Stimulated activated CD8-positive, alpha-beta memory T cell treated with anti-CD3 and anti-CD28 coated beads, Interleukin-4, amount 100 ng/mL, for 48 hours (primary cell): ENCODE data around the gene SLC25A48.

Experiments used
- DNase-seq: peaks from one replicate; pipeline ENCODE4 v3.0.0-alpha.2; 2020

Gene SLC25A48

GRCh38 chr5:135861641-135862040, 27.2 kb downstream of the SLC25A48 start:
- DNase-seq: no peak

GRCh38 chr5:135862086-135862485, 27.6 kb downstream of the SLC25A48 start:
- no peak for DNase-seq

GRCh38 chr5:135862744-135863143, 28.3 kb downstream of the SLC25A48 start:
- DNase-seq: no peak

GRCh38 chr5:135864503-135865435, 30.3 kb downstream of the SLC25A48 start:
- no peak for DNase-seq

GRCh38 chr5:135866016-135866415, 31.6 kb downstream of the SLC25A48 start:
- no peak for DNase-seq

- no peak for DNase-seq
These were observed 33.1 kb downstream of the SLC25A48 start for GRCh38 chr5:135867599-135867998.

GRCh38 chr5:135868681-135869080, 34.2 kb downstream of the SLC25A48 start:
- DNase-seq: no peak

- DNase-seq: no peak
These were observed 34.8 kb downstream of the SLC25A48 start for GRCh38 chr5:135869276-135869675.

- no peak for DNase-seq
These were observed 35.5 kb downstream of the SLC25A48 start for GRCh38 chr5:135869935-135870334.

GRCh38 chr5:135871268-135871915, 36.9 kb downstream of the SLC25A48 start:
- DNase-seq: no peak

GRCh38 chr5:135873831-135874230, 39.4 kb downstream of the SLC25A48 start:
- DNase-seq: no peak

GRCh38 chr5:135874461-135874860, 40.0 kb downstream of the SLC25A48 start:
- no peak for DNase-seq

- no peak for DNase-seq
These were observed 41.1 kb downstream of the SLC25A48 start for GRCh38 chr5:135875567-135875966.

GRCh38 chr5:135876146-135876545, 41.7 kb downstream of the SLC25A48 start:
- DNase-seq: no peak

- DNase-seq: no peak
These were observed 43.2 kb downstream of the SLC25A48 start for GRCh38 chr5:135877570-135878155.

- DNase-seq: no peak
These were observed 43.7 kb downstream of the SLC25A48 start for GRCh38 chr5:135878156-135878620.

GRCh38 chr5:135879591-135879990, 45.1 kb downstream of the SLC25A48 start:
- no peak for DNase-seq

- peak; percentile 45 for DNase-seq
These were observed 45.8 kb downstream of the SLC25A48 start for GRCh38 chr5:135880278-135880677.

GRCh38 chr5:135880801-135881200, 46.3 kb downstream of the SLC25A48 start:
- DNase-seq: no peak

GRCh38 chr5:135881244-135881643, 46.8 kb downstream of the SLC25A48 start:
- no peak for DNase-seq

GRCh38 chr5:135881819-135882218, 47.4 kb downstream of the SLC25A48 start:
- no peak for DNase-seq

GRCh38 chr5:135883026-135883425, 48.6 kb downstream of the SLC25A48 start:
- DNase-seq: no peak

GRCh38 chr5:135883441-135883840, 49.0 kb downstream of the SLC25A48 start:
- DNase-seq: peak; percentile 37

GRCh38 chr5:135885031-135885430, 50.6 kb downstream of the SLC25A48 start:
- no peak for DNase-seq
